Measurements from ENCODE around the gene ADTRP.

Gene ADTRP, protein sequence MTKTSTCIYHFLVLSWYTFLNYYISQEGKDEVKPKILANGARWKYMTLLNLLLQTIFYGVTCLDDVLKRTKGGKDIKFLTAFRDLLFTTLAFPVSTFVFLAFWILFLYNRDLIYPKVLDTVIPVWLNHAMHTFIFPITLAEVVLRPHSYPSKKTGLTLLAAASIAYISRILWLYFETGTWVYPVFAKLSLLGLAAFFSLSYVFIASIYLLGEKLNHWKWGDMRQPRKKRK

DNA sequence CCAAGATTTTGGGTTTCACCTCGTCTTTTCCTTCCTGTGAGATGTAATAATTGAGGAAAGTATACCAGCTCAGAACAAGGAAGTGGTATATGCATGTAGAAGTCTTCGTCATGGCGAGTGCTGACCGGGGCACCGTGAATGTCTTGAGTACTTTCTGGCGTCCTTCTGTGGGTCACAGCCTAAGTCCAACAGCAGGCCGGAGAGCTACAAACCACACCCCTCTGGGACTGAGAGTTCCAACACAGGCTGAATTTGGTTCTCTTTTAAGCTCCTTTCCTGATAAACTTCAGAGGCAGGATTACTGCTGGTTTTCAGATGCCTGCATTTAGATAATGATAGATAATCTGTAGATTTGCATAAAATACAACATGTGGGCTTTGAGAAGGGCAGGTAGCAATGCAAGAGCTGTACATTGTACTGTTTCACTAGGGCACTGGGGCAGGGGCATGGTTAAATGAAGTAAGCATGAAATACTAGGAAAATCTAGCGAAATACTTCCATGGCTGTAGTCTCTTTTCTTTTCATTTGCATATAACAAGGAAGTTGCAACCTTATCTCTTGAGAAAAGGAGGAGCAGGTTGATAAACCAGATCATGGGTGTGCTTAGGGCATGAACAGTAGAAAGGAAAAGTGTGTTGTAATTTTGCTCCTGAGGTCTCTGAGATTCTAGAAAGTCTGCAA is at the start of gene ADTRP:
TSS of gene ADTRP (minus strand) at position 156 of the 681 bp plus-strand sequence. CDS start at position 112, 44 bp downstream.
- no peak for DNase-seq

DNA sequence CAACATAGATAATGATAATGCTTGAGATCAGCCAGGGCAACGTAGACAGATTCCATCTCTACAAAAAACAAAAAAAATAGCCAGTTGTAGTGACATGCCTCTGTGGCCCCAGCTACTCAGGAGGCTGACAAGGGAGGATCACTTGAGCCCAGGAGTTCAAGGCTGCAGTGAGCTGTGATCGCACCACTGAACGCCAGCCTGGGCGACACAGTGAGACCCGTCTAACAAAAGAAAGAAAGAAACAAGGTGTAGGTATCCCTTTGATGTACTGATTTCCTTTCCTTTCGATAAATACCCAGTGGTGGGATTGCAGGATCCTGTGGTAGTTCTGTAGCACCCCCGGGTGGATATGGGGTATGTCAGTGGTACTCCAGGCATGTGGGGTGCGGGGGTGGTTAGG is 48.2 kb upstream of the ADTRP start:
- DNase-seq: no peak

DNA sequence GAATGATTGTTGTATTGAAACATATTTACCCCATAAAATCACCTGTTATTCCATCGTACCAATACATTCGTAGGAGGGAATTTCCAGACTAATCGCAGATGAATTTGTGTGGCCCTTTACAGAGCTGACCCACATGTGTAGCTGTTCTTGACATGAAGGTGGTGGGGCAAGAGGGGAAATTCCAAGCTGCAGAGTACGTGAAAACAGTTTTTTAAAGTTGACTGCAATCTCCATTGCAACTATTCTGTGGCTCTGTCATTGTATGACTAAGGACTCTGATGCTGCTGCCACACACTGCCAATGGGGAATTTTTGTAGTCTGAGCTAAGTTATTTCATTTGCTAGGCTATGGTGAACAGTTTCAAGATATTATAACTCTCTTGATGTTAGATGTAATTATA is 46.4 kb upstream of the ADTRP start:
- DNase-seq: no peak

DNA sequence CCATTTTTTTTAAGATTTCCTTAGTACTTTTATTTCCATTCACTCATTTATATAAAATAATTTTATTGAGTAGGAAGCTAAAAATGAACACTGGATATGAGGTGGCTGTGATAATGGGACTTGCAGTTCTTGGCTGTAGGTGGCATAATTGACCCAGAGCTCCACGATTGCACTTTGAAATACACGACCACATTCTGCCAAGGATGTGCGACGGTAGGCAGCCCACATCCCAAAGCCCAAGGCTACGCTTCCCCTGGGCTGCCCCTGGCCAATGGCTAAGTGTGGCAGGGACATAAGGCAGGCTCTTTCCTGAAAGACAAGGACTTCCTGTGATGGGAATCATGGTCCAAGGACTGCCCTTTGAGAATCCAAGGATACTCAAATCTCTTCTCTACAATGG is 43.7 kb upstream of the ADTRP start:
- DNase-seq: no peak

DNA sequence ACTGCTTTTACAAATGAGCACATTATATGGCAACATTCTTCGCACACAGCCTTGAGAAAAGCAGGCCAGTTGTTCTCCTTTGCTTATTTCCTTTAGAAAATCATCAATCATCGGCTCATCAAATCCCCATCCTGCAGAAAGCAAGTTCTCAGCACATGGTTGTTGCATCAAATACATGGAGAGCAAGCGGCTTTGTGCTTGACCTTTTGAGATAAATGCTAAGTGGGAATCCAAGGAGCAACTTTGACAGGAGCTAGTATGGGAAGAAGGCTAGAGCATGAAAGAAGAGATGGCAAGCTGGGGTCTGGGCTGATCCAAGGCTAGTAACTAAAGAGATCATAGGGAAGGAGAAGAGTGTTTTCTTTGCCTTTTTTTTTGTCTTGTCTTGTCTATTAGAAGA is 43.2 kb upstream of the ADTRP start:
- DNase-seq: no peak

DNA sequence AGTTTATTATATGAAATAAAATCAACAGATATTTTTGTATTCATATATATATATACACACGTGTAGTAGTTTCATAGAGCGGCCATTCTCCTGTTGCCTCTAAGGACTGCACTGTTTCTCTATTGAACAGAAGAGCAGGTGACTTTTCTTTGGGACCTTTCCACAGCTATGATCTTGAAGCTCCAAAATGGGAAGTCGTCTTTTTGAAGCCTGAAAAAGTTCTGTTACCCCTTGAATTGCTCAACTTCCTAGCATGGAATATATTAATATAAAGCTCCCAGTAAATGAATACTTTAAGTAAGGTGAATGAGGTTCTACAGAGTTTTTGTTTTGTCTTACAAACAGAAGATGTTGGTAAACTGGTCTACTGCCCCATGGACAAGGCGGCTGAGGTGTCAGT is 42.2 kb upstream of the ADTRP start:
- no peak for DNase-seq

DNA sequence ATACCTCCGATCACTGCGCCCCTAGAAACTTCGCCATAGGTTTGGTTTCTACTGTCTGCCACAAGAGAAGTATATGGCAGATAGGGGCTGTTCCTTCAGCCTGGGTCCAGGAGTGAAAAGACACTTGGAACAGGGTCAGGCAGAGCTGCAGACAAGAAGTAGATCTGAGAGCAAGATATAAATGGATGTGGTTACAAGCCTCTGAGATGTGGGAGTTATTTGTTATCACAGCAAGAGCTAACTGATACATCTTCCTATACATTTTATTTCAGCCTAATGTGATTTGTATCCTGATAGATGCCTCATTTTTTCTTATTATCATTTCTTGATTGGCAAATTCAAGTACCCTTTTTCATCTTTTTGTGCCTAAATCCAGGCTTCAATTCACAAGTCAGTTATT is 40.9 kb upstream of the ADTRP start:
- no peak for DNase-seq

DNA sequence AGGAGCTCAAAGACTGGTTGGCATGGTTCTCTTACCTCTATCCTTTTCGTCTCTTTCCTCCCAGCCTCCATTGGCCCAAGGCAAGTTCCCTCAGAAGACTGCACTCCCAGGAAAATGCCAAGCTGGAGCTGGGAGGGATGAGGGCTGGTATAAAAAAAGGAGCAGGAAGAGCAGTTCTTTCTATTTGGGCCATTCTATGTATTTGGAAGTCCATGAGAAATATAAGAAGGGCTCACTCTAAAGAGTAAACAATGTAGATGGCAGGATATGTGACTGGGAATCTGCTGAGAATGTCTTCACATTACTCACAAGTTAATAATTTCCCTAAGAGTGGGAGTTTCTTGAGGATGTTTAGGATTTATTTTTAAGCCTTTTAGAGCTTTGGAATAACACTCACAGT is 36.6 kb upstream of the ADTRP start:
- DNase-seq: no peak

DNA sequence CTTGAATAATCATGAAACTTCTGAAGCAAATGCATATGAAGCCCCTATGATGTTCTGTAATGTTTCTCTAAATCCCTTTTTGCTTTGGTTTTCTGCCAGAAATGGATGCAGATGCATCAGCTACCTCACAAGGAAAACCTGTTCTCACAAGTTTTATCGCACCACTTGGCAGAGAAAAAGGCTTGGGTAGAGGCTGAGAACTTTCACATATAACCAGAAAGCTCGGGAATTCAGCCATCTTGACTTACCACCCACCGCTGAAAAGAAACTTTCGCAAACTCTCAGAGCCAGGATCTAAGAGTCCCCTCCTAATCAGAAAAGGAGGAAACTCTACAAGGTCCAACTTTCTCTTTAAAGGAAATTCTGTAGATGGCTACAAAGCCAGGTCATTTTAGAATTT is 36.2 kb upstream of the ADTRP start:
- DNase-seq: no peak

DNA sequence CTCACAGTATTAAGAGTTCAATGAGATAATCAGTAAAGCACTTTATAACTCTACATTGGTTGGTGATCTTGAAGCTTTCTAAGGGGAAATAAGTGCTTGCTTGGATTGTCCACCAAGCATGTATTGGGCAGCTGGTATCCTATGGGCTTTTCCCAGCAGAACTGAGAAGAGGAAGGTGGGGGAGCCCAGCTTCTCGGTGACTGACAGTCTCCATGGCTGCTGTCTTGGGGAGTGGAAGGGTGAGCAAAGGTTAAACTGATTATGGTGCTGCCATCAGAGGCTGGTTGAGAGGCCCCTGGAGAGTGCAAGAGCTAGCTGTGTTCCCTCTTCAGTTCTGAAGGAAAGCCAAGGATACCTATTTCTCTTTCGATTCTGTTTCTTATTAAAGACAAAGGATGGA is 35.5 kb upstream of the ADTRP start:
- no peak for DNase-seq

DNA sequence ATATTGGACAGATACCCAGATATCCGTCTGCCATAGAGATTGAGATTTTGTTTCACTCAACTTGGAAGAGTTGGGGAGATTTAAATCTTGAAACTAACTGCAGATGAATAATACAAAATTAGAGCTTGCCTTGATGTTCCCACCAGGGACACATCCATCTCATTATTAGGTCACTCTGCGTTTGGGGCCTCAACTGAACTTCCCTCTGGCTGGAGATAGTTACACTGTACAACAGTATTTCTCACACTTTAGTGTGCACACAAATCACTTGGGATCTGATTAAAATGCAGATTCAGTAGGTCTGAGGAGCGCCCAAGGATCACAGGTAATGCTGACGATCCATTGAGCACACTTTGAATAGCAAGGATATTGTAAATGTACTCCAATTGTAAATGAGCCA is 35.0 kb upstream of the ADTRP start:
- DNase-seq: no peak

DNA sequence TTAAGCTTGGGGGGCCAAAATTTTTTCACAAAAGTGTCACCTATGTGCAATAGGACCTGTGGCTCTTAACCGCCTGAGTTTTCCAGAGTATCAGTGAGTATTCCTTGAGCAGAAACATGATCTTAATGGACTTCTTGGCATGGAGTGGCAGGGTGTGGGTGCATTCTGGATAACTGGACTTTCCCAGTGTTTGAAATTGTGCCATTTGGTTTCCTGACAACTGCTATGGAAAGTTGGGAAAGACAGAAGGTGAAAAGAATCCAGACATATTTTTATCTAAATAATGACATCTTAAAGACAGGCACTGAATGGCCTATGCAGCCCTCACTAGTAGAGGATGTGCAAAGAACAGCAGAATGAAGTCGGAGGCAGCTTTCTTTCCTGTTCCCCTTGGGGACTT is 34.3 kb upstream of the ADTRP start:
- no peak for DNase-seq

DNA sequence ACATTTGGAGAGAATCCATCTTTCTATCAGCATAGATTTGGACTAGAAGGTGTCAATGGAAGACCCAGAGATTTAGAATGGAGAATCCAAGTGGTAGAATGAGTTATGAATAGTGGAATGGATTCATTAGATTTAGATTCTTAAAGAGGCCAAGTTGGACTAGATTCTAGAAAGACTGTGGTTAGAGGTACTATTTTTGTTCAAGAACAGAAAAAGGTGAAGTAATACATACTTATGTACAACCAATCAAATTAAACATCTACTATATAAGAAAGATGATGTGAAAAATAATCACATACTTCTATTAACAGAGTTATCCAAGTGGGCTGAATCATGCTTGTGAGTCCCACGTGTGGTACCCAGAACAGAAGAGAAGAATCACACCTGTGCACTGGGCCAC is 33.8 kb upstream of the ADTRP start:
- DNase-seq: no peak

DNA sequence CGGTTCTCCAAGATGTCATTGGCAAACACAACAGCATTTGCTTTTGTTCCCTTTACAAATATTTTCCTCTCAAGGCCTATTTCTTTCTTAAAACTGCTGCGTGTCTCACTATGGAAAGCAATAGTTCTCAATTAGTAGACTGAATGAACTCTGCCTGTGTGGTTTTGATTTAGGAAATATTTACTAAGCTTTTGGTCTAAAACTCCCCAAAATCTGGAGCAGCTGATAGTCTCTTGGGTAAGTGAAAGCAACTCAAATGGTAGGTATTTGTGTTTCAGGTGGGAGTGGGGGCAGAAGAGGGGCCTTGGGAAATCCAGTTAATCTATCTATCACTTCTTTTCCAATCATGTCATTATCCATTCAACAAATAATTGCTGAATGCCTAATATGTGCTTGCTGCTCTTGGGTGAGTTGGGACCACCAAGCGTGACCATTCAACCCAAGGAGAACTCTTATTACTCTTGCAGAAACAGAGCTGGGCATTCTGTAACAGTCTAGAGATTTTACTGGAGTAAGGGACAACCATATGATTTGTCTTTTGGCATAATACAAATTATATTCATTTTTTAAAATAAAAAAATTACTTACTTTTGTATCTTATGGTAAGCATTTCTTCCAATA is 33.2 kb upstream of the ADTRP start:
- no peak for DNase-seq

DNA sequence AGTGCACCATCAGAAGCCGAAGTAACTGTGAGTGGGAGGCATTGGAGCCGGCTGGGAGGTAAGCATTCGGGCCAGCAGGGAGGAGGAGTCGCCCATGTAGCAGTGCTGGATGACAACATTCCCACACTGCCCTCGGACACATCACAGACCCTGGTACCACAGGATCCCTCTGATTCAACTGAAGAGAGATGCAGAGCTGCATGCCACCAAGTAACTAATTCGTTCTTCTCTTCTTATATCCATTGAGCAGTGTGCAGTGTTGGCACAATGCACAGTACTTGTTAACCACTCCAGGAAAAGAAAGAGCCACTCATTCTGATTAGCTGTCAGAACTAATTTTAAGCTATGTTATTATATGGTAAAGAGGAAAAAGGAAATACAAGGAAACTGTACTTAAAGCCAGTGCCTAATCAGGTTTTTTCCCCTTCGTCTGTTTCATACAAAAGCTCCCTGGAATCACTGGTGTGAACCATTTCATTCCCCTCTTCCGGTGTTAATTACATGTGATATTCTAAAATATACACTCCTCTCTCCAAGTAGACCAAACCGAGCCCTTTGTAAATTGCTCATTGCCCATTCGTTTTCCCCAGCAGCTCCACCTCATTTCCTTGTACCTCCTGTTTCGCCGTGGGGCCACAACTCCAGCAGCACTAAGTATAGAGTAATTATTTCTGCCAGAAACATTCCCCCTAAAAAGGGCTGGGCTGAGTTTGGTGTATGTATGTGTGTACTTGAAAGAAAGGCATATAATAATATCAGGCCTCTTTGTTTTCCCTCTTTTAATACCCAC is 32.4 kb upstream of the ADTRP start:
- DNase-seq: no peak

DNA sequence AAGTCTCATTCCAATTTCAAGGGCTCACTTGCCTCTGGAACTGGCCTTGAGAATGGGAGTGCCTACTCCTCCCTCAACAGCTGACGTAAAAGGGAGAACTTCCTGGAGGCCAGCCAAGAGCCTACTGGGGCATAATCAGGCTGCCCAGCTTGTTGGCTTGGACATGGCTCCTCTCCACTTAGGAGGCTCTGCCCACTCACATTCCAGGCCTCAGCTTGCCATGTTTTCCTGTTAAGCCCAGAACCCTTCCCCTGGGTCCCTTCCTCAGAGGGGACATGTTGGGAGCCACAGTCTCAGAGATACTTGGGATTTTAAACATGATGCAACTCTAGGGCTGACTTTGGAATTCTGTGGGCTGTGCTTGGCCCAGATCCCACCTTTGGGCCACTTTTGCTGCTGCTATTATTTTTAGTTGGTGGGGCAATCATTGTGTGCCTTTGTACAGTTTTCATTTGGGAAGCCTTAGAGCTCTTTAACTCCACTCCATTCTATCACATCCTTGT is 31.5 kb upstream of the ADTRP start:
- no peak for DNase-seq

DNA sequence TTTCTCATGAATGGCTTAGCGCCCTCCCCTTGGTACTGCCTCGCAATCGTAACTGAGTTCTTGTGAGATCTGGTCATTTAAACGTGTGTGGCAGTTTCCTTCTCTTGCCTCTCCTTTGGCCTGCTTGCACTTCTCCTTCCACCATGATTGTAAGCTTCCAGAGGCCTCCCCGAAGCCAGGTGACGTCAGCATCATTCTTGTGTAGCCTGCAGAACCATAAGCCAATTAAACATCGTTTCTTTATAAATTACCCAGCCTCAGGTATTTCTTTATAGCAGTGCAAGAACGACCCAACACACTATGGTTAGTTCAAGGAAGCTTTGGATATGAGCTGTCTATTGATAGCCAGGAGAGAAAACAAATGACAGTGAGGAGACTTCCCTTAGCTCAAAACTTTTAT is 29.5 kb upstream of the ADTRP start:
- DNase-seq: no peak

DNA sequence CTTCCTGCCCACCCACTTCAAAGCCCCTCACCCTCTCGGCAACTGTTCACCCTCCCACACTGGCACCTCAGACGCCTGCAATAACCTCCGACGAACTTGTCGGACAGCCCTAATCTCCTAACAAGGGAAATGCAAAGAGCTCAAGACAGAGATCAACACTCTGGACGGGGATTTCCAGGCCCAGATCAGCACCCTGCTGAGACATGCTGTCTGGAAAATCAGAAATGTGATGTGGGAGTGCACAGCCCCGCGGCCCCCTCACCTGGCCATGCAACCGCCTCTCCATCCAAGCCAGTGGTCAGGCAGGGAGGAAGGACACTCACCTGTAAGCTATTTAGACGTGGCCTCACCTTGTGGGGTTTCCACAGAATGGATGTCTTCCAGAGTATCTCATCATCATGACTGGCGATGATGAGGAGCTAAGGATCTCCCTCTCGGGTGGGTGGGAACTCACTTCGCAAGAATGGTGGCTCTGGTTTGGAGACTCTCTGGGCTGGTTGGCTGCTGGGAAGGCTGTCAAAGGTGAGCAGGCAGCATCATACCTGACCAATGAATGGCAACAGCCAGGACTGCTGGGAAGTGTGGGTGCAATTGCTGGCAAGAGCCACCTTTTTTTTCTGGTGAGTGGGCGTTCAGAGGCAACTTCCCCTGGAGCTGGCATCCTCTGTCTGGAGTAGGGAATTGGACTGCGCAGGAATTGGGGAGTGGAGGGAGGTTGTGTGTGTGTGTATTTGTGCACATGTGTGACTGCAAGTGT is 28.1 kb upstream of the ADTRP start:
- DNase-seq: no peak

DNA sequence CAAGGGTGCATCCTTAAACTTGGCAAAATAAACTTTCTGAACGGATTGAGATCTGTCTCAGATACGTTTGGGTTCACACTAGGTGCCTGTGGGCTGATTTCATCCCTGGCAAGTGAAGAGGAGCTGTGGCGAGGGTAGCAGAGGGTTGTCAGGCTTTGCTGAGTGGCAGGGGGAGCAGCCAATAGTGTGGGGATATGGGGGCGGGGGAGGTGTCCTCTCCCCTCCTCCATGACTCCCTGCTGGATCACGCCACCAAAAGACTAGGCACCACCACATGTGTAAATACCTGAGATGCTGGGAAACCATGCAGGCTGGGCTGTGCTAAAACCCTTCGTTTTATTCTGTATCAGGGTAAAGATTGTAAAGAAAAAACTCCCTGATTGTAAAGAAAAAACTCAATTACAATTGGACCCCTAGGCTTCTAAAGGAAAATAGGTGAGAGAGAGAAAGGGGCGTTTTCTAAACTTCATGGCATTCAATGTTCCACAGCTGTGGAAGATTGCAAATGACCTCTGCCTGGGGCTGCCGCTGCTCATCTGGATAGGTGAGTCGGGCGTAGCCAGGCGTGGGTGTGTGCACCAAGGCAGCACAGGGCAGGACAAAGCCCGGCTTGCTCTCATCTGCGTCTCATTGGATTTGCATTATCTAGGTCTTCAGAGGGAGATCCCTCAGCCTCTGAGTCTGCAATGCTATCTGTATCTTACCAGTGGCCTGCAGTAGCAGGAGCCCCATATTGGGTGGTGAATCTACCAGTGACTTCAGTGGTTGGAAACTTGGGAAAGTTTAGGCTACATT is 26.9 kb upstream of the ADTRP start:
- DNase-seq: no peak

DNA sequence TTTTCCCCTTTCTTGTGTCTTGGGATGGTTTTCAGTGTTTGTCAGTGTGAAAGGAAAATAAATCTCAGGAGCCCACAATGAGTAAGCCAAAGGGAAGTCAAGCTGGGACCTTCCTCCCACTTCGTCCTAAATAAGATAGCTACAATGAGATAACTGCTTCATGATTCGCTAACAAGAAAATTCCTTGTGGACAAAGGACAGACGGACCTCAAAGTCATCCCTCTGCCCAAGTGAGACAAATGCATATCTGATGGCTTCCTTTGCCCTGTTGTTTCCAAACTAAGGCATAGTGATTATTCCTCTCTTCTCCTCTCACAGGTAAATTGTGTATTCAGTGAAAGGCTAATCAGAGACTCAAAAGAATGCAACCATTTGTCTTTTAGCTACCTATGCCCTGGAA is 26.1 kb upstream of the ADTRP start:
- DNase-seq: no peak

DNA sequence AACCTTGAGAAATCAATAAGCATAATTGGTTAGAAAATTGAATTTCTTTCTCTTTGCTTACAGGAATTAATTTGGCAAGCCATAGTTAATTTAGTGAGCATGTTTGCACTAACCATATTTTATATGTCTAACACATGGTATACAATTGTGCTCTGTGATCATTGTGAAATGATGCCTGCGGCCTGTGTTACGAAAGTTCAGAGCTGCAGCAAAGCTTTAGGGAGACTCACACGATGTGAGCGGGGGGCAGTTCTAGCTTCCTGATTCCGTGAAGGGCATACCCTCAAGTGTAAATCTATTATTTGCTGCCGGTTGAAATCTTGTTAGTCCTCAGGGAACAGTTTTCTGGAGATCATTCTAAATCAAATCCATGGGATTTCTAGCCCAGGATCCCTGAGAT is 25.5 kb upstream of the ADTRP start:
- DNase-seq: no peak

DNA sequence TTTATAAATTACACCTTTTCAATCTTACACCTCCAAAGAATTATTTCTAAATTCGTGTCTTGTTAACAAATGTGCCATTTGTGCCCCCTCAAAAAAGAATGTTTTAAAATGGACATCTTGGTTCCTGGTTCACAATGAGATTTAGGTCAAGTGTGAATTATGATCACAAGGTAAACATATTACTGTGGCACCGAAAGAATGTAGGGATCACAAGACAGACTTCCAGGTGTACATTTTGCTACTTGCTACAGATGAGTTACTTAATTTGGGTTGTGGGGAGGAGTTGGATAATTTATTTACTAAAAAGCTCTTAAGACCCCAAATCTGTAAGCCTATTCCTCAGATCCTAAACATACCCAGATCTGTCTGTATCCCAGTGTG is 25.0 kb upstream of the ADTRP start:
- no peak for DNase-seq

All from stimulated activated naive CD4-positive, alpha-beta T cell treated with Interleukin-2 at 50 U/mL for 16 hours (primary cell).